Frontal cortex (tissue), 4 donors: ENCODE results near the gene RGL3. TPM values are rescaled to one million over a fixed set of nuclear protein-coding genes. Genes with fewer than 3 reads are reported as not detected.
"Not testable (repeated sequence)": the region's sequence is repeated elsewhere in the genome, so short reads cannot be mapped to it uniquely, and the experiment has no call there.

Experiments
- DNase-seq, 2 donors: peaks; one replicate each; pipeline ENCODE4 v3.0.0; 2012; ENCODE audit warnings: low spot score in 2 of 2
- FAIRE-seq: peaks from 2 replicates; lab custom pipeline; 2012; peaks lifted over from hg19 to GRCh38; lab: Jason Lieb, UNC
- total RNA-seq: library from RNA; depleted of rRNA; stranded (reverse); fragments of >200 nt; gene quantifications from one replicate; pipeline ENCODE4 v1.2.3, GENCODE V29; 2014
- donor health status: control.
- donor health status: control.
- donor health status: control.

Gene RGL3
- total RNA-seq, 1 donor from 2014 or later, result 0.41 TPM

DNA sequence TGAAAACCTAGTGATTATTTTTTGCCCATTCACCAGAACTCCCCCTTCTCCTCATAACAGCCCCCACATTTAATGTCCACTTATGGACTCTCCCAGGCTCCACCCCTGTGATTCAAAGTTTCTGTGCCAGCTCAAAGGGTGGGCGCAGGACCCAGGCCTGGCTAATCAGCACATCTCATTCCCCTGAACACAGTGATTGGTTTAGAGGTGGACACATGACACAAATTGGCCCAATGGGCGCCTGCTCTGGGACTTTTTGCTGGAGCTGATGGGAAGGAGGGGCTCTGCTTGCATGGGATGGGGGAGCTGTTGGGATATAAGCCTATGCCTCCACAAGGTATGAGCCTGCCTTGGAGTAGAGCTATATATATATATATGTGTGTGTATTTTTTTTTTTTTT is 28.8 kb downstream of the RGL3 start:
- DNase-seq (no peak), FAIRE-seq (no peak)

- no peak for FAIRE-seq
- no peak for DNase-seq
These were observed 31.7 kb downstream of the RGL3 start for GRCh38 chr19:11387162-11388034.

GRCh38 chr19:11384778-11385129 is 34.4 kb downstream of the RGL3 start:
- DNase-seq (no peak), FAIRE-seq (no peak)

DNA sequence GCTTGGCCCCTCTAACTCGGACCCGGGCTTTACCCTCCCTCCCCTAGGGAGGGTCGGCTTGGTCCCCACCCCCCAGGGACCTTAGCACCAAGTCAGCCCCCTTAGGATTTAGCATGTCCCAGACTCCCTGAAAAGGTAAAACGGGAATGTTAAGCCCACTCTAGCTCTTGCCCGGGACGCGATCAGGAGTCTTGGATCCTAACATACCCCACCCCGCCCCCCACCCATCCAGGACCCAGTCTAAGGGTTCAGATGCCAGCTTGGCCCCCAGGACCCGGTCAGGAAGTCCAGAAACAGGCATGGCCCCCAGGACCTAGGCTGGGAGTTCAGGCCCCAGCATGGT is 35.4 kb downstream of the RGL3 start:
- FAIRE-seq (no peak), DNase-seq (no peak)

DNA sequence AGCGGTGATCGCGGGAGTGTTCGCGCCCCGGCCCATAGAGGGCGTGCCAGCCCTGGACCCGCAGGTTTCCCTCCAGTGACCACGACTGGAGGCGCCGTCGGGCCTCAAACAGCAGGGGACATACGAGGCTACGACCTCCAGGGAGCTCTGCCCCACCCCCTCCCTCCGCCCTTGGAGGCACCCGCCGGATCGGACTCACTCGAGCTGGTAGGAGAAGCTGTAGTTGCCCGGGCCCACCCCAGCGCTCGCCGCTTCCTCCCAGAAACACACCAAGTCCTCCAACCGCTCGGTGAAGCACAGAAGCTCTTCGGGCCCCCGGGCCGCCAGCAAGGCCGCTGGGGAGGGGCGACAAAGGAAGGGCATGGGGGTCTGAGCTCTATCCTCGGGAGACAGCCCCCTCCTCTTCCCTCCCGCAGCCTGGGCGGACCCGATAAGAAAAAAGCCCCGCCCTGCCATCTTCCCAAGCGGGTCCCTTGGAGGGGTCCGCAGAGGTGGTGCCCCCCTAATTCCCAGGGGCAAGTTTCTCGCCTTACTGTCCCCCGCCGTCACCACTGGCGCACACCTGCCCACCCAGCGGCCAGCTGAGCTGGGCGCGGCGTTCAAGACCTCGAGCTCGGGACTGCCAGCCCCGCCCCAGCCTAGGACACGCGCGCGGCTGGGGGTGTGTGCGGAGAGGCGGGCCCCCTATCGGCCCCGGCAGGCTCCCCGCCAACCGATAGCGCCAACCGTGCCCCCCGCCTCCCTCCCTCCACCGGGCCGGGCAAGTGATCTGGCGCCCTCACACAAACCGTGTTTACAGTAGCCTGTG is 36.0 kb downstream of the RGL3 start:
- no peak for DNase-seq
- FAIRE-seq, result no peak

- FAIRE-seq (no peak), DNase-seq (peak; percentile 98 to 99)
These were observed 38.2 kb downstream of the RGL3 start for GRCh38 chr19:11380653-11381537.

GRCh38 chr19:11379857-11380350 is 39.2 kb downstream of the RGL3 start:
- DNase-seq (no peak), FAIRE-seq (no peak)

- not testable (repeated sequence) for DNase-seq, FAIRE-seq
These were observed 39.8 kb downstream of the RGL3 start for GRCh38 chr19:11379269-11379845.

GRCh38 chr19:11378319-11379189 is 40.6 kb downstream of the RGL3 start:
- FAIRE-seq (no peak), DNase-seq (no peak)

DNA sequence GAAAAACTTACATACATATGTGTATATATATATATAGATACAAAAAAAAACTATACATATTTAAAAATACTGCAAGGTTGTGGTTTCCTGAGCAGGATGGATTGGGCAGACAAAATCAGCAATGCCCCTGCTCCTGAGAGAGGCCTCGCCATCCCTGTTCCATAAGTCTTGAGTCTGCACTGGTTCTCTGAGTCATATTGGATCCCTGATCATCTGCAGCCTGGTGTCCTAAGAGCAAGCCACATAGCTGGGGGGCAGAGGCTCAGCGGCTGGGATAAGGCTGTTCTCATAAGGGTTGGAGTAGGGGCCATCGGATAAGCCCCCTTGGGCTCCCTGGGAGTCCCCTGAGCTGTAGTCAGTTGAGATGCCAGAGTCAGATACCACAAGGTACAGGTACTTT is 41.4 kb downstream of the RGL3 start:
- no peak for FAIRE-seq
- DNase-seq, result no peak

DNA sequence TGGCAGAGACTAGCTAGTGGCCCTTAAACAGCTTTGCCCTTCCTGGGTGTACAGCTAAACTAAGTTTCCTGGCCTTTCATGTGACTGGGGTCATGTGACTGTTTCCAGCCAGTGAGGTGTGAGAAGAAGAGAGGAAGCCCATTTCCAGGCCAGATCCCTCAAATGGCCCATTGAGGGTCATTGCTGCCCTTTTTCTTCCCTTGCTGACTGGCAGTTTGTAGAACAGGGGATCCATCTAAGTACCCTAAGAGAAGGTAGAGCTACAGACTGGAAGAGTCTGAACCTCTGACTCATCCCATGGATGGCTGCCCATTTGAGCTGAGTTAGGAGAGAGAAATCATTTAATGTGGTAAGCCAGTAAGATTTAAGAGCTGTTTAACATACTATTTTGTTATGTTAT is 41.9 kb downstream of the RGL3 start:
- FAIRE-seq, result no peak
- no peak for DNase-seq

DNA sequence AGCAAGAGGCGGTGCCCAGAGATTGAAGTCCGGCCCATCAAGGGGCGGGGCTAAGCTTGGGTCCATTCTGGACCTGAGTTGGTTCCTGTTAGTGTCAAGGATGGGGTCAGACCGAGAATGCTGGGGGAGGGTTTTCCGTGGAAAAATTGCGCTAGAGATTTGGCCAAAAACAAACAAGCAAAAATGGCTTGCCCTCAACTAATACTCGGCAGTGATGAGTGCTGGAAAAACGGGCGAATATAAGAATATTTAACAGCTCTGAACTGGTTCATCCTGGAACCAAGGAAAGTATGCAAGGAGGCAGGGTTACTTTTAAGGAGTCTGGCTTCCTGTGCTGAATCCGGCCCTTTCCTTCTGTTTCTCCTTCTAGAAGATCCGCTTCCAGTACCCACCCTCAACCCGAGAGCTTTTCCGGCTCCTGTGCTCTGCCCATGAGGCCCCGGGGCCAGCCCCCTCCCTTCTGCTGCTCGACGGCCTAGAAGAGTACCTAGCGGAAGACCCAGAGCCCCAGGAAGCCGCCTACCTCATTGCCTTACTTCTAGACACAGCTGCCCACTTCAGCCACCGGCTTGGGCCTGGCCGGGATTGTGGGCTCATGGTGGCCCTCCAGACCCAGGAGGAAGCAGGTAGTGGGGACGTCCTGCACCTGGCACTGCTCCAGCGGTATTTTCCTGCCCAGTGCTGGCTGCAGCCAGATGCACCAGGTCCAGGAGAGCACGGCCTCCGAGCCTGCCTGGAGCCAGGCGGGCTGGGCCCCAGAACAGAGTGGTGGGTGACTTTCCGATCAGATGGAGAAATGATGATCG is 43.8 kb downstream of the RGL3 start:
- DNase-seq, result no peak
- FAIRE-seq, result no peak

DNA sequence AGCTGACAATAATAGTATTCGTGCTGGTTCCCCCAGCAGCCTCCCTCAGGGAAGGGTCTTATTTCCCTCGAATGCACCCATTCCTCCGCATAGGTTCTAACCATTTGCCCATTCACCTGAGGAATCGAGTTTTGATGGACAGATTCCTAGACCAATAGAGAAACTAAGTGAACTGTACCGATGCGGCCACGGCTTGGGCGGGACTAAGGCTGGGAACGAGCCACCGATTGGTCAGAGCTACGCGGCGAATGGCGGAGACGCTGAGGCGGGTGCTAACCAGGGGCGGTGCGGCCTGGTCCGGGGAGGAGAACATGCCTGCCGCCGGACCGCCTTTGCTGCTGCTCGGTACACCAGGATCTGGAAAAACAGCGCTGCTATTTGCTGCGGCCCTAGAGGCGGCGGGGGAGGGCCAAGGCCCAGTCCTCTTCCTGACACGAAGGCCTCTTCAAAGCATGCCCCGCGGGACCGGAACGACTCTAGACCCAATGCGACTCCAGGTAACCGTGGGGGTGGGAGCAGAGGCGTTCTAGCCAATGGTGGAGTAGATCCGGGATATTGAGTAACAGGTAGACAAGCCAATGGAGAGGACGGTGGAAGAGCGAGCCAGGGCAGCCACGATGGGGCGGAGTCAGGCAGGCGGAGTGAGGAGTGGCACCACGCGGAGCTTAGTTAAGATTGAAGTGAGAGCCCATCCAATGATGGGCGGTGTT is 44.5 kb downstream of the RGL3 start, which contains the start of gene SWSAP1:
SWSAP1 (plus strand) TSS at position 234 of the 710 bp plus-strand sequence; CDS start at position 249, 15 bp downstream.
- DNase-seq, result peak; percentile 91 to 96
- peak; percentile 99 for FAIRE-seq

DNA sequence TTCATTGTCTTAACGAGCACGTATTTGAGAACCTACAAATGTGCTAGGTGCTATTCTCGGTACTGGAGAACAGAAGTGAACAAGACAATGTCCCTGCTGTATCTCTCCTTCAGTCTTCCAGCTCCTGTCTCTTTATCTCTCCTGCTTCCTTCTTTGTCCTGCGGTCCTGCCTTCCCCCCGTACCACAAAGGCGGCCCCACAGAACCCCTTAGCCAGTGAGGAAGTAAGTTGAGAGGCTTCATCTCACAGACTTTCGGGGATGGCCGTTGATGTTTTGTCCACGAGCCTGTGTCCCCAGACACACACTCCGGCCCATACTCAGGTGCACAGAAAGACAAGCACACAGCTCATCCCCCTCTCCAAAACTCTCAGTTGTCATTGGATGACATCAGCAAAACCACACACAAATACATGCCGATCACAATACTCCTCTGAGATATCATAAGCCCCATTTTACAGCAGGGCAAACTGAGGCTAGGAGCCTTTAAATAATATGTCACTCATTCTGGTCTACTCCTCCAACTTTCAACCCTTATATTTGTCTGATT is 45.2 kb downstream of the RGL3 start:
- FAIRE-seq, result no peak
- DNase-seq, result no peak

GRCh38 chr19:11373166-11373884 is 45.8 kb downstream of the RGL3 start:
- DNase-seq, result peak in 1 of 2 donors; percentile 73
- no peak for FAIRE-seq

DNA sequence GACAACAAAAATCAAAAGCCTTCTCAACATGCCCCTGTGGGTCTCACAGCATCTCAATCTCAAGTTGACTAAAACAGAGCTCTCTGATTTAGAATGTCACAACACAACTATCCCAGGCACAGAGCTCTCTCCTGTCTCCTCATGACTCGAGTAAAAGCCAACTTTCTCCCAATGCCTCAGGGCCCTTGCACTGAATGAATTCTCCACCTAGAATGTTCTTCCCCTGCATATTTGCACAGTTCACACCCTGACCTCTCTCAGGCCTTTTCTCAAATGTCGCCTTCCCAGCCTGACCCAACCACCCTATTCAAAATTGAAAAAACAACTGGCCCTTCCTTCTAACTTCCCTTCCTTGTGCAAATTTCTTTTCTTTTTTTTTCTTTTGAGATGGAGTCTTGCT is 48.4 kb downstream of the RGL3 start:
- DNase-seq (no peak), FAIRE-seq (no peak)
